GM21619 (cell line): Measurements from ENCODE around the gene FUT3.

ENCODE experiments used
- ATAC-seq: cut with Tn5 transposase; IDR thresholded peaks from one replicate; pipeline ENCODE4 v1.9.1; 2021; ENCODE audit not compliant: unreplicated experiment

The FUT3 gene

DNA sequence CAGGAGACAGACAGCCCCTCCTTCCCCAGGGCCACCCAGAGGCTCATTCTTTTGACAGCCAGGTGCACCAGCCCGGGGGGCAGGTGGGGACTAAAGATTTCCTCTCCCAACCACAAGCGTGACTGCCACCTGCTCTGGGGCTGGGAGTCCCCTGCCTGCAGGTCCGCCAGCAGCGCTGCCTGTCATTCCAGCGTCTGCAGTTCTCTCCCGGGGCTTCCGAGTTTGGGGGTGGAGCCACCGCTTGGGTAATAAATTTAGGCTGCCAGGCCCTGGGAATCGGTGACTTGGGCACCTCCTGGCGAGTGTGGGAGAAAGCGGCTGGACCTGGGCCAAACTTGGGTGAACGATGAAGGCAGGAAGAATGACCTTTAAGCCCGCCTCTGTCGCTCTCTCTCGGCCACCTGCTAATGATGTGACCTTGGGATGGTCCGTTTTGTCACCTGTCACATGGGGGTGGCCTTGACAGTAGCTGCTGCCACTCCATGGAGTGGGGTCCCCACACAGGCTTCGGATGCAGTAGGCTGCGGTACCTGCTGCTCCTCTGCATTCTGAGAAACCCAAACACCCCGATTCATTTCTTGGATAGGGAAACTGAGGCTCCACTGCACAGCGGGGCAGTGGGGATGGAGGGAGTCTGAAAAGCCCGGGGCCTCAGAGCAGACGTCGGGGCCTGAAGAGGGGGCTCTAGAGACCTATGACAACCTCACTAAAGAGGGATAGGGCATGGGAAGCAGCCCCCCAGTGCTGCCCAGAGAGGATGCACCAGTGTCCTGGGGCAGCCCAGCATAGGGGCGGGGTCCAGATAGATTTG lies 24.5 kb downstream of the FUT3 start:
- no peak for ATAC-seq

DNA sequence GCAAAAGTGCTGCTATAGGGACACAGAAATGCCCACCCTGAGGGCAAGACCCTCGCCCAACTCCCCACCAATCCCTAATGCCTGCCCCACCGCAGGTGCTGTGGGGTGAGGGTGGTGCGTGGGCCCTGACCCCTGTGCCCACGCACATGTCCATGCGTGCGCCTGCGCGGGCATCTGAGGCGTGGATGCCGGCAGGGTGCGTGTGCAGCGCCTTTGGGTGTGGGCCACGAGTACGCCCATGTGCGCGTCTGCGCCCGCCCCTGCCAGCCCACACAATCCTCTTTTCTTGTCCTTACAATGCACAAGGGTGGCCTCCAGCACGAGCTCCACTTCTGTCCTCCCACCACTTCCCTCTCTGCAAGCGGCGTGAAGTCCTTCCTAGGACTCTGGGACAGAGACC lies 26.1 kb downstream of the FUT3 start:
- no peak for ATAC-seq

DNA sequence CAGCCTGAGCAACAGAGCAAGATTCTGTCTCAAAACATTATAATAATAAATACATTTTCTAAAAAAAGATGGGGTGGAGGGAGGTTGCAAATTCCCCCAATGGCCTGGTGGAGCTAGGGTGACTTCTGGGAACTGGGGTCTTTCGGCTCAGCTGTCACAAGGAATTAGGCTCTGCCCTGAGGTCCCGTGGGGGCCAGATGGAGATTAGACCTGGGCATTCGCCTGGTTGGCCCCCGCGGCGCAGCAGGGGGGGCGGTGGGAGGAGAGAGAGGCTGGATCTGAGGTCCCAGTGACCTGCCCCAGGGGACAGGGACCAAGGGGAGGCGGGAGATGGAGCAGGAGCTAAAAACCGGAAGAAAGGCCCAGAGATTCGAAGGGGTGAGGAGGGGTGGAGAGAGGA lies 26.5 kb downstream of the FUT3 start:
- no peak for ATAC-seq

DNA sequence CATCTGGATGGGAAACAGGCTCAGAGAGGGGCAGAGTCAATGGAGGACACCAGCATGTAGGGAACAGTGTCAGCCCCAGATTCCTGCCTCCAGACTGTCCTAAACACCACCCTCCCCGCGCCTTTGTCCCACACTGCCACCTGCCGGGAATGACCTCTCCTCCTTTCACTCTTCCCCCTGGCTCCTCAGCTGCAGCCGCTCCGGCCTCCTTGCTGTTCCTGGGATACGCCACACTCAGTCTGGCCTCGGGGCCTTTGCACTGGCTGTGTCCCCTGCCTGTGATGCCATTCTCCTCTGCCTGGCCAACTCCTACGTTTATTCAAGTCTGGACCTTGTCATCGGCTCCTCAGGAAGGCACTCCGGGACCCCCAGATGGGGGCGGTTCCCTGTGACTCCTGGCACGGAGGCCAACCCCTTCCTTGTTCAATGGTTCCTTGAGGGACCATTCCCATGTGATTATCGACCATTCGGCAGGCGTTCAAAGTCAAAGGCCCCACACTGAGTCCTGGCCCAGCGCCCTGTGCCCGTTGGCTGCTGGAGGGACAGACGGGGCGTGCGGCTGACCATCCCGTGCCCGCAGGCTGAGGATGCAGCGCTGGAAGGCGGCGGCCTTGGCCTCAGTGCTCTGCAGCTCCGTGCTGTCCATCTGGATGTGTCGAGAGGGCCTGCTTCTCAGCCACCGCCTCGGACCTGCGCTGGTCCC lies 27.5 kb downstream of the FUT3 start:
- no peak for ATAC-seq

DNA sequence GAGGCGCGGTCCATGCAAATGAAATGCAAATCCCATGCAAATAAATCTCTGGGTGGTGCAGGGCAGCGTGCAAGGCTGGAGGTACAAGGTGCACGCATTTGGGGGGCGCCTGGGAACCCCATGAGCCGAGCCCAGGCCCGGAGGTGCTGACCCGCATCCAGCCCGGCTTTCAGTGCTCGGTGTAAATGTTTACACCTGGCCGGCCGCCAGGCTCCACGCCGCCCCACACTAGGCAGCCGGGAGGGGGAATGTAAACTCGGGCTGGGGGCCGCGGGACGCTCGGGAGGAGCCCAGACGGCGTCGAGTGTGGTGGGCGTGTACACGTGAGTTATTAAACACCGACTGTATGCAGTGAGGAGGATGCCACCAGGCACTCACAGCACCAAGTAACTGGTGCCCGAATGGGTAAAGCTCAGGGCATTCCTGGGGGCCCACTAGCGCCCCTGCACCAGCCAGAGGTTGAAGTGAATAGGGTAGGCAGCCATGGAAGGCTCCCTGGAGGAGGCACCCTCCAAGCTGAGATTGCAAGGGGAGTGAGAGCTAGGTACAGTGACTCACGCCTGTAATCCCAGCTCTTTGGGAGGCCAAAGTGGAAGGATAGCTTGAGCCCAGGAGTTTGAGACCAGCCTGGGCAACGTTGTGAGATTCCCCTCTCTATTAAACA lies 28.9 kb downstream of the FUT3 start:
- no peak for ATAC-seq

DNA sequence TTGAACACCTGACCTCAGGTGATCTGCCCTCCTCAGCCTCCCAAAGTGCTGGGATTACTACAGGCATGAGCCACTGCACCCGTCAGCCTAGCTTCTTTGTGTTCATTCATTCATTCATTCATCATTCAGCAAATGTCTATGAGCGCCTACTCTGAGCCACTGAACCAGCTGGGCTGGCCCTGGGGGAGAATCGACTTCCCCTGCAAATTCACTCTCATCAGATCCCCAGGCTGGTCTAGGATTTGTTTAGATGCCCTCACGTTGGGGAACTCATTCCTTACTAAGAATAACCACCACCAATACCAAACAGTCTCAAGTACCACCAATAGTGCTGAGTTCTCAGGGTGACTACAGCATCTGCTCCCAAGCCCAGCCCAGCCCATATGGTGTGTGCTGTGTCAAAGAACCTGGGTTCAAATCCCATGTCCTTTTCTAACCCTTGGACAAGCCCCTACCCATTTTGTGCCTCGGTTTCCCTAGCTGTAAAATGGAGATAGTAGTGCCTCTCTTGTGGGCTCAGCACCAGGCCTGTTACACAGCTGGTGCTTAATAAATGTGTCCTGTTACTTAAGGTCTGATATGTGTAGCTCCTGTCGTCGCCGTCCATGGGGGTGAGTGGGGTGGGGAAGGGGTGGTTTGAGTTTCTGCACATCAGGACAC lies 29.6 kb downstream of the FUT3 start:
- ATAC-seq, result no peak

DNA sequence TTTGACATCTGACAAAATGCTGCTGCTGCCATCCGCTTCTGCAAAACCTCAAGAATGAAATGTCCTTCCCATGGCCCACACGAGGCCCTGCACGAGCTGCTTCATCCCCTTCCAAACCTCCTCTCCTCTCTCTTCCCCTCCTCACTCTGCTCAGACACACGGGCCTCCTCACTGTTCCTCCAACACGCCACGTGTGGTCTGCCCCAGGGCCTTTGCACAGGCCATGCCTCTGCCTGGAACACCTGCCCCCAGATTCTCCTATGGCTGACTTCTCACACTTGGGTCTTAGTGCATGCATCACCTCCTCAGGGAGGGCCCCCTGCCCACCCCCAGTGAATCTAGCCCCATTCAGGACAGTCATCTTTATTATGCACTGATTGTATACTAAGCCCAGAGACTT lies 30.5 kb downstream of the FUT3 start:
- ATAC-seq, result no peak

DNA sequence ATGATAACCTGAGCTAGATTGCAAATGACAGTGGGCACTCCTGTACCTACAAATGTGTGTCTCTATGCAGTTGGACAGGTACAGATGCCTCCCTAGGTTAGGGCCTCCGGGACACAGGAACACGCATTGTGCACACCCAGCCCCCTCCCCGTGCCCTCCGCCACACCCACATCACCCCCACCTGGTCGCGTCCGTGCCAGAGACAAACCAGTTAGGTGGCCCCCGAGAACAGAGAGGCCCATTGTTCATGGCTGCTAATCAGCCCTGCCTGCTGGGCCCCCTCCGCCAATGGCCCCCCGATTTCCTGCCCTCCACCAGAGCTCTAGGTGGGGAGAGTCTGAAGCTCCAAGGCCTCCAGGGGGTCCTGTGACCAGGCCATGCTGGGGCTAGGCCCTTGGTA lies 32.7 kb downstream of the FUT3 start:
- no peak for ATAC-seq

DNA sequence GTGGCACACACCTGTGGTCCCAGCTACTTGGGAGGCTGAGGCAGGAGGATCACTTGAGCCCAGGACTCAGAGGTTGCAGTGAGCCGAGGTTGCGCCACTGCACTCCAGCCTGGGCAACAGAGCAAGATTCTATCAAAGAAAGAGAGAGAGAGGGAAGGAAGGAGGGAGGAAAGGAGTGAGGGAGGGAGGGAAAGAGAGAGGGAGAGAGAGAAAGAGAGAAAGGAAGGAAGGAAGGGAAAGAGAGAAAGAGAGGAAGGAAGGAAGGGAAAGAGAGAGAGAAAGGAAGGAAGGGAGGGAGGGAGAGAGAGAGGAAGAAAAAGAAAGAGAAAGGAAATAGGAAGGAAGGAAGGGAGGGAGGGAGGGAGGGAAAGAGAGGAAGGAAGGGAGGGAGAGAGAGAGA lies 34.0 kb downstream of the FUT3 start:
- ATAC-seq, result no peak

DNA sequence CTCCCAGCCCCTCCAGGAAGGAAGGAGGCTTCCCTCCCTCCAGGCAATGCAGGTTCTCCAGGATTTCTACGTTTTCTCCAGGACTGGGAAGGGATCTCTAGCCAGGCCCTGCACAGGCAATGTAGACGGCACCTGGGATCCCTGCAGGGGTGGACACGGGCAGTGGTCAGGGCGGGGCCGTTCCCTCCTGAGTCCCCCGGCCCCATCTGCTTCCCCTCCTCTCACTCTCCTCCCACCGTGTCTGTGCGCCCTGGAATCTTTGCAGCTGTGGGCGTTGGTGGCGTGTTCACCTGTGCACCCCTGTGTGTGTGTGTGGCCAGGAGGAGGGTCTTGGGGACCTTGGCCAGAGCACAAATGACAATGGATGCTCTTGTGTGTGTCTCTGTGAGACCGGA lies 36.4 kb downstream of the FUT3 start:
- no peak for ATAC-seq

DNA sequence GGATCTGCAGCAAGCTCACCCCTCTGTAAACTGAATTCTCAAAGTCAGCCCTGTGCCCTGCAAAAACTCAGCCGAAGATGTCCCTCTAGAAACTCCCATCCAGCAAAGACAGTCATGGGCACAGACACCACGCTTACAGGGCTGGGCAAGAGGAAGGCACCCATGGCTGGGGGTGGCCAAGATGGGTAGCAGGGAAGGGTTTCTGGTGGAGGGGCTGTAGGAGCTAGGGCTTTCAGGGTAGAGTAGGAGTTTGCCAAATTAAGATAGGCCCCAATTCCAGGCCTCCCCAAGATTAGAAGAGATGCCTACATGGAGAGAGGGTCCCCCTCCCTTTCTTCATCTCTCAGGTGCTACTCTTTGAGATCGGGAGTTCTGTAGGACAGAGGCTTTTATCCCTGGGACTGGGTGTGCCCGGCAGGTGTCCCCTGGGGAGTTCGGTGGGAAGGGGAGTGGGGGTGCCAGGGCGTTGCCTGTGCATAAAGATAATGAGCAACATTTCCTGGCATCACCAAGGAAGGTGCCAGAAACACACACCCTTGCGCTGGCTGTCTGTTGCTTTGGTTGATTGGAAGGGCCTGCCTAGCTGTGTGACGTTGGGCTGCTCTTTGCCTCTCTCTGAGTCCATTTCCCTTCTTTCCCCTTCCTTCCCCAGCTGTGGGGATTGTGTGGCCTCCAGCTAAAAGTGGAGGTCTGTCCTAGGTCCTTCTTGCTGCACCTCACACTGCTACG lies 37.0 kb downstream of the FUT3 start:
- no peak for ATAC-seq

DNA sequence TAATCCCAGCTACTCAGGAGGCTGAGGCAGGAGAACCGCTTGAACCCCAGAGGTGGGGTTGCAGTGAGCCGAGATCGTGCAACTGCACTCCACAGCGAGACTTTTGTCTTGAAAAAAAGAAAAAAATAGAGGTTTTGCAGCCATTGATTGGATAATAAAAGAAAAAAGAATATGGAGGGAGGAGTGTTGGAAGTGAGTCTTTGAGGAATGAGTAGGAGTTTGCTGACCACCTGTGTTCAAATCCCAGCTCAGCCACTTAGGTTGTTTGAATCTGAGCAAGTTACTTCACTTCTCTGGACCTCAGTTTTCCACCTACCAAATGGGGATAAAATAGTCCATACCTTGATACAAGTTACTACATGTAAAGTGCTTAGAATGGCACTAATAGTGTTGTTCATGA lies 40.1 kb downstream of the FUT3 start:
- no peak for ATAC-seq

DNA sequence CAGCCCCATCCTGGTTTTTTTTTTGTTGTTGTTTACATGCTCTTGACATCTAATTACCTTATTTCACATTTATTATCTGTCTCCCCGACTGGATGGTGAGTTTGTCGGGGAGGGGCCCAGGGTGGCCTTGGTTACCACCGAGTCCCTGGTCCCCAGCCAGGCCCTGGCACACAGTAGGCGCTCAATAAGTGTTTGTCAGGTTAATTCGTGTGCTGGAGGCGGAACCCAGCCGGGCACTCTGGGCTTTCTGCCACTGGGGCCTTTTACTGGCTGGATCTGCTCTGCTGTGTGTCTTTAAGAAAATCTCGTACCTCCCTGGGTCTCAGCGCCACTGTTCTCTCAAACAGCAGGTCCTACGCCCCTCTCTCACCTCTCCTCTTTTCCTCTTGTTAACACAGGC lies 41.8 kb downstream of the FUT3 start:
- ATAC-seq, result no peak

DNA sequence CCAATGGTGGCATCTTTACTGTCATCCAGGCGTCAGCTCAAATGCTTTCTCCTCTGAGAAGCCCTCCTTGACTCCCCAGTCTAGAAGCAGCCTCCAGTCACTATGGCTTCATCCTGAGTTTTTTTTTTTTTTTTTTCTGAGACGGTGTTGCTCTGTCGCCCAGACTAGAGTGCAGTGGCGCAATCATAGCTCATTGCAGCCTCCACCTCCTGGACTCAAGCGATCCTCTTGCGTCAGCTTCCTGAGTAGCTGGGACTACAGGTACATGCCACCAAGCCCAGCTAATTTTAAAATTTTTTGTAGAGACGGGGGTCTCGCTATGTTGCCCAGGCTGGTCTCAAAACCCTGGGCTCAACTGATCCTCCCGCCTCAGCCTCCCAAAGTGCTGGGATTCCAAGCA lies 42.2 kb downstream of the FUT3 start:
- no peak for ATAC-seq

DNA sequence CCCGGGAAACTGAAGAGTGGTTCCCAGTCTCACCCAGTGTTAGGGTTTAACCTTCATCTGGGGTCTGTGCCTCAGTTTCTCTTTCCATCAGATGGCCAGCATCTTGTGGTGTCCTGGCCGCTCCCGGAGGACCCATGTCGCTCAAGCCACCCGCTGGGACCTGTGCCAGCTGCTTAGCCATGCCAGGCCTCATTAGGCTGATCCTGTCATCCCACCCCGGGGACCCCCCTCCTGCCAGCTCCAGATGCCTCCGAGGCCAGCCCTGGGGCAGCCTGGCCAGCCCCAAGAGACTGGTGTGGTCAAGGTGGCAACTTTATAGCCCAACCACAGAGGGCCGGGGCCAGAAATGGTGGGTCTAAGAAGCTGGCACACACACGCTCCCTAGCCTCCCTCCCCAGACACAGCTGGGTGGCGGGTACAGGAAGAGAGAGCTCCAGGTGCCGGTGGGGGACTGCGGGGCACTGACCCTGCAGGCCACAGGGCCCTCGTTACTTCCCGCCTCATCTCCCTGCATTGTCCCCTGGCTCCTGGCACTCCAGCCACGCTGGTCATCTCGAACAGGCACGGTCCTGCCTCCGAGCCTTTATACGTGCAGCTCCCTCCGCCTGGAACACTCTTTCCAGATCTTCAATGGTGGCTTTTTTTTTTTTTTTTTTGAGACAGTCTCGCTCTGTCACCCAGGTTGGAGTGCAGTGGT lies 43.0 kb downstream of the FUT3 start:
- ATAC-seq, result no peak

DNA sequence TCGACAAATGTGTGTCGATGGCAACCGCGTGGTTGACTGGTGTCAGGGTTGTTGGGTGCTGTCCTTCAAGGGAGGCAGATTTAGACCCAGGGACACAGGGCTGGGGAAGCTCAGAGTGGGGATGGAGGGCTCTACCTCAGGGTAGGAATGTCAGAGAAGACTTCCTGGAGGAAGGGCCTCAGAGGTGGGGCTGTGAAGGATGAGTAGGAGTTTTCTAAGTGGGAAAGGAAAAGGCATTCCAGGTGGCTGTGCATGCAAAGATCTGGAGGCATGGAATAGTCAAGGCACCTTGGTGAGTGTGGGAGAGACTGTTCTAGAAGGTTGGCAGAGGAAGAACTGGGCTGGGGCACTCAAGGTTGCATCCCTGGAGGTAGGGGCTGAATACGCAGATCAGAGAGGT lies 44.3 kb downstream of the FUT3 start:
- no peak for ATAC-seq

DNA sequence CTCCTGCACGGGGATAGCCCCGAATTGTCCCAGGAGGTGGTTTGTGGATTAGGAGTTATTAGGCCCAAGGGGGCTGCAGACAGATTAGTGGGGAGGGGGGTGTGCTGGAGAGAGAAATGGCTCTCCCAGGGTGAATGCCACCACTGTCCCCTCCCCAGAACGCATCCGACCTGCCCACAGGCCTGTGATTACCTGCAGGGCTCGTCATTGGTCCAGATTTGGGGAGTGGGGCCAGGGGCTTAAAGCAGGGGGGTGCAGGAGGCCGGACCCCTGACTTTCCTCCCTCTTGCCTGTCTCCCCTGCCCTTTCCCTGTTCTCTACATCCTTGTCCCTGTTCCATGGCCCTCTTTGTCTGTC lies 45.1 kb downstream of the FUT3 start:
- no peak for ATAC-seq

DNA sequence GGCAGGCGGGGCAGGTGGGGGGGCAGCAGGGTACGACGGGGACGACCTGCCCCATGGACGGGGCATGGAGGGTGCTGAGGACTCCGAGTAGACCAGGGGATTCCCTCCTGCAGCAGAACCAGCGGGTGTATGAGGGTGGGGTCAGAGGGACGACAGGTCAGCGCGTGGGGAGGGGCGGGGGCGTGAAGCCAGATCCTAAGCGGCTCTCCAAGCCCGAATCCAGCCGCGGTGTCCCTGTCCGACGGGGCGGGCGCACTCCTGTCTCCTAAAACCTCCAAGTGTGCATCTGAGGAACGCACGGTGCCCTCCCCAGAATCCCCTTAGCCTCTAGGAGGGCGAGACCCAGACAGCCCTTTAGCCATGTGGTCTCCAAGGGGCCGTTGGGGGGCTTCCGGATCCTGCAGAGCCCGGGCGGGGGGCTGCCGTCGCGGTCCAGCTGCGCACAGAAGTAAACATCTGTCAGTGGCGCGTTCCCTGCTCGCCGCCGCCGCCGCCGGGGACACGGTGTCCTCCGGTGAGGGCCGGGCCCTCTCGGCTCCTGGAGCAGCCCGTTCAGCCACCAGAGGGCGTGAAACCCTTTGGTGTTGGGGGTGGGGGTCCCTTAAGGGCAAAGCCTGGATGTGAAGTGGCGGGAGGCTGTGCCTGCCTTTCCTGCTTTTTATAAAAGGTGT lies 45.7 kb downstream of the FUT3 start:
- no peak for ATAC-seq

DNA sequence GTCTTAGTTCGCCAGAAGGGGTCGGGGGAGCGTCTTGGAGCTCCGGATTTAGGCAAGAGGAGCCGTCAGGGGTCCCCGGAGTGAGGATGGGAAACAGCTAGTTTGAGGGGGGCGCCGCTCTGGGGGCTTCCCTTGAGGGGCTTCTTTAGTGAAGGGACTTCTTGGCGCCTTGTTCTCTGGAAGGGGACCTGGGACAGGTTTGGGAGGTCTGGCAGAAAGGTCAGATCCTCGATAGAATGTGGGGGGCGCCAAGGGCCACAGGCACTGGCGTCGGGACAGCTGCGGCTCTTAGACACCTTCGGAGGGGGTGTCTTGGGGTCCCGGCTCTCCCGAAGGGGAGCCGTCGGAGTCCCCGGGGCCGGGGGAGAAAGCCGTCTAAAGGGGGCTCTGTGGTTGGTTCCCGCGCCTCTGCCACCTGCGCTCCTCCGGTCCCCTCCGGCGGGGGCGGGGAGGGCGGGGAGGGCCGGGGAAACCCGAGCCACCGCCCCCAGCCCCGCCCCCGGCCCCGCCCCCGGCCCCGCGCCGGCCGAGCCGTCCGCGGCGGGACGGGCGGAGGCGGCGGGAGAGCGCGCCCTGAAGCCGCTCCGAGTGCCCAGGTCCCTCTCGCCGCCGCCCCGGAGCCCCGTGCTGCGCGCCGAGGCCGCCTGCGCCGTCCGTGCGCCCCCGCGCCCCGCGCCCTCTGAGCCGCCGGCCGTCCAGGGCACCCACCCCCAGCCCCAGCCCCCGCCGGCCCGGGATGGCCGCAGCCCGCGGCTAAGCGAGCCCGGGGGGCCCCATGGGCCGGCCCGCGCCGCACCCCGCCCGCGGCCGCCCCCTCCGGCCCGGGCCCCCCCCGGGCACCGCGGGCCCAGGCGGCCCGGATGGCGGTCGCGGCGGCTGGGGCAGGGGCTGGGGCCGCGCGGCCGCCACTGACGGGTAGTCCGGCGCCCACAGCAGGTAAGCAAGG lies 46.5 kb downstream of the FUT3 start, which contains the start of gene NRTN:
NRTN (plus strand) TSS at position 552 of the 946 bp plus-strand sequence. CDS start 19,099 bp downstream, outside the sequence.
- no peak for ATAC-seq
